Prostate gland (tissue), 2 donors: ENCODE results near the gene SNRNP70. TPM values are rescaled to one million over a fixed set of nuclear protein-coding genes. Genes with fewer than 3 reads are reported as not detected.
A peak's percentile ranks its signal among the peaks of the same experiment; 100 is the strongest.

ENCODE experiments used
- DNase-seq: peaks from one replicate; pipeline ENCODE4 v3.0.0-alpha.2; 2019; ENCODE audit warnings: low spot score
- H3K27ac ChIP-seq, 2 donors: fragments of 200-600 bp; sonication (generic); 2 replicates each; pipeline ENCODE4 v1.5.1; 2017 to 2019
- H3K27me3 ChIP-seq: fragments of 200-600 bp; sonication (generic); replicated peaks from 2 replicates; pipeline ENCODE4 v1.5.1; 2019; ENCODE audit not compliant: insufficient read depth
- H3K36me3 ChIP-seq, 2 donors: fragments of 200-600 bp; sonication (generic); 1 replicate in 1 of 2; 2 replicates in 1 of 2; pipeline versions ENCODE4 v1.5.1 to v1.8.1; 2017 to 2019
- H3K4me1 ChIP-seq: fragments of 200-600 bp; sonication (generic); replicated peaks from 2 replicates; pipeline ENCODE4 v1.5.1; 2019
- H3K4me3 ChIP-seq, 2 donors: fragments of 200-600 bp; sonication (generic); 2 replicates each; pipeline ENCODE4 v1.5.1; 2017 to 2019
- H3K9me3 ChIP-seq: fragments of 200-600 bp; sonication (generic); 2 replicates; pipeline ENCODE4 v1.5.1; 2017
- CTCF ChIP-seq, 4 experiments: fragments of 200-600 bp in 2 of 4; fragments of 450-650 bp in 2 of 4; sonication (generic) in 2 of 4; IDR thresholded peaks; 1 replicate in 3 of 4; 2 replicates in 1 of 4; pipeline ENCODE4 v1.5.1; 2016 to 2019; ENCODE audit warnings: antibody characterized with exemption in 4 of 4, mild to moderate bottlenecking in 2 of 4, moderate library complexity in 2 of 4
- POLR2A ChIP-seq: fragments of 450-650 bp; IDR thresholded peaks from one replicate; pipeline ENCODE4 v1.6.1; 2016; ENCODE audit warnings: antibody characterized with exemption, mild to moderate bottlenecking
- POLR2AphosphoS5 ChIP-seq: sonication (generic); formaldehyde crosslinking; IDR thresholded peaks from one replicate; pipeline ENCODE4 v1.6.1; 2017; ENCODE audit warnings: antibody characterized with exemption
- WGBS: methylation state at CpG from one replicate; pipeline ENCODE4 v1.1.5; 2018; 5-methylcytosine and 5-hydroxymethylcytosine counted together
- intact Hi-C: fragments of 100-400 bp; cut with DNase I; formaldehyde crosslinking; loops from one replicate; pipeline ENCODE4 v1.14.2; 2022
- total RNA-seq, 2 donors: library from RNA; depleted of rRNA; stranded (reverse); fragments of >200 nt; gene quantifications; one replicate each; pipeline ENCODE4 v1.1.0, GENCODE V29; 2016

The SNRNP70 gene
- total RNA-seq, 2 donors from 2014 or later, result 318 to 391 TPM

- DNase-seq, result no peak
- Histone ChIP-seq H3K36me3 (peaks cover 12 to 20% of the 10 kb centered on the region in 2 donors), H3K27ac (no peak overlapping the region)
Observed at GRCh38 chr19:49109569-49110233, 24.4 kb downstream of the SNRNP70 start.

GRCh38 chr19:49110567-49110966, 25.3 kb downstream of the SNRNP70 start:
- no peaks in the 10 kb centered on the region for H3K9me3 ChIP-seq
- H3K27ac ChIP-seq, result no peak overlapping the region

More at GRCh38 chr19:49109569-49110233, 24.4 kb downstream of the SNRNP70 start:
- Histone ChIP-seq H3K27me3 (no peaks in the 10 kb centered on the region), H3K9me3 (no peaks in the 10 kb centered on the region), H3K4me3 (no peak overlapping the region), H3K4me1 (no peaks in the 10 kb centered on the region)
- TF ChIP-seq CTCF (IDR thresholded peaks at IDR 0.05), result no peak
- intact Hi-C loops, result no loop called here
- WGBS, result 84% methylated on average over 8 of the region's 8 CpGs

GRCh38 chr19:49111218-49111998, 26.2 kb downstream of the SNRNP70 start:
- DNase-seq, result no peak
- H3K9me3 ChIP-seq, result no peaks in the 10 kb centered on the region
- H3K27ac ChIP-seq, result no peak overlapping the region
- H3K36me3 ChIP-seq, result peaks cover 12 to 15% of the 10 kb centered on the region in 2 donors
- peak; percentile 36 for TF ChIP-seq POLR2AphosphoS5
- no peak for TF ChIP-seq POLR2A
- 74% methylated on average over 11 of the region's 11 CpGs for WGBS
- H3K4me3 ChIP-seq, result no peak overlapping the region
- no peaks in the 10 kb centered on the region for H3K4me1 ChIP-seq
- intact Hi-C loops, result no loop called here
- H3K27me3 ChIP-seq, result no peaks in the 10 kb centered on the region

More at GRCh38 chr19:49110567-49110966, 25.3 kb downstream of the SNRNP70 start:
- TF ChIP-seq CTCF (IDR thresholded peaks at IDR 0.05), result no peak
- TF ChIP-seq POLR2A, result no peak
- Histone ChIP-seq H3K4me3 (no peak overlapping the region), H3K27me3 (no peaks in the 10 kb centered on the region), H3K36me3 (peaks cover 12 to 15% of the 10 kb centered on the region in 2 donors), H3K4me1 (no peaks in the 10 kb centered on the region)
- 41% methylated on average over 3 of the region's 3 CpGs for WGBS
- intact Hi-C loops, result no loop called here
- no peak for DNase-seq

GRCh38 chr19:49113762-49114629, 28.7 kb downstream of the SNRNP70 start, which contains the start of gene LIN7B:
TSS of gene LIN7B (plus strand) at chr19:49114370. CDS start at chr19:49114405, 35 bp downstream.
- WGBS, result 2% methylated on average over 37 of the region's 66 CpGs
- H3K27me3 ChIP-seq, result no peaks in the 10 kb centered on the region
- TF ChIP-seq POLR2AphosphoS5, result no peak
- peak; percentile 37 for TF ChIP-seq POLR2A
- TF ChIP-seq CTCF (IDR thresholded peaks at IDR 0.05), result peak; percentile 31 to 81 (median 74)
- peak within 1 kb of the TSS; percentile 82 to 89 for H3K27ac ChIP-seq
- intact Hi-C loops, result no loop called here
- peaks cover 0 to 1% of the 10 kb centered on the region in 2 donors for H3K36me3 ChIP-seq
- no peaks in the 10 kb centered on the region for H3K9me3 ChIP-seq
- peaks cover 7% of the 10 kb centered on the region for H3K4me1 ChIP-seq
- peak; percentile 47 for DNase-seq
- peak within 1 kb of the TSS; percentile 75 to 92 for H3K4me3 ChIP-seq
